NT2/D1 (cell line): ENCODE measurements around the gene CHD5.

ENCODE experiments used
- SUZ12 ChIP-seq: IDR thresholded peaks from 2 replicates; pipeline ENCODE4 v1.6.1; 2011; ENCODE audit not compliant: insufficient read length, insufficient read depth; ENCODE audit errors: extremely low read depth
- YY1 ChIP-seq: IDR thresholded peaks from 2 replicates; pipeline ENCODE4 v1.6.1; 2011; ENCODE audit not compliant: insufficient read length, insufficient read depth
- ZNF274 ChIP-seq: IDR thresholded peaks from 2 replicates; pipeline ENCODE4 v1.6.1; 2011; ENCODE audit warnings: mild to moderate bottlenecking, low read depth, low read length

DNA sequence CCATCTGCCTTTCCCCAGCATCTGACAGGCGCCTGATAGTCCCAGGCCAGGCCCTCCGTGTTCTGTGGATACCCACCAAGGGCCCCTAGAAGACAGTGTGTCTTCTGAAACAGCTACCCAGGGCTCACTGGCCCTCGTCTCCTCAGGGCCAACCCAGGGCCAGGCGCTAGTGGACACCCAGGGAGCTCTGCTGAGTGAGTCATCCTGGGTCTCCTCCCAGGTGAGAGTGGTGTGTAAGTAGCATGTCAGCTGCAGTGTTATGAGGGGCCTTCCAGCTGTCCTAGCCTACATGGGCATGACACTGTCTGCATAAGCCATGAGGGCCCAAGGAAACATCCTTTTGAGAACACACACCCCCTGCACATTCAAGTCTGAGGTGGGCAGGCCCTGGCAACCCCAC, 36.7 kb downstream of the CHD5 start:
- TF ChIP-seq ZNF274 (no peak), SUZ12 (no peak), YY1 (no peak)
